Measurements from ENCODE around the gene ECE1.
A peak's percentile ranks its signal among the peaks of the same experiment; 100 is the strongest.

ECE1 gene

GRCh38 chr1:21289700-21290545 is at the start of gene ECE1:
Gene ECE1, minus strand, starts transcription at chr1:21290463. Its CDS starts 49 bp downstream, at chr1:21290414.
- DNase-seq: peak; percentile 54

- no peak for DNase-seq
Observed at GRCh38 chr1:21339356-21340229, 49.3 kb upstream of the ECE1 start.

GRCh38 chr1:21338573-21339355 is 48.5 kb upstream of the ECE1 start:
- no peak for DNase-seq

- no peak for DNase-seq
Observed at GRCh38 chr1:21337928-21338572, 47.8 kb upstream of the ECE1 start.

- DNase-seq: no peak
Observed at GRCh38 chr1:21337454-21337927, 47.2 kb upstream of the ECE1 start.

- no peak for DNase-seq
Observed at GRCh38 chr1:21337010-21337437, 46.8 kb upstream of the ECE1 start.

- DNase-seq: no peak
Observed at GRCh38 chr1:21335750-21336224, 45.5 kb upstream of the ECE1 start.

- no peak for DNase-seq
Observed at GRCh38 chr1:21335088-21335691, 44.9 kb upstream of the ECE1 start.

GRCh38 chr1:21334214-21335087 is 44.2 kb upstream of the ECE1 start:
- peak; percentile 92 for DNase-seq

GRCh38 chr1:21333824-21334213 is 43.6 kb upstream of the ECE1 start:
- no peak for DNase-seq

- no peak for DNase-seq
Observed at GRCh38 chr1:21332554-21333311, 42.5 kb upstream of the ECE1 start.

- DNase-seq: no peak
Observed at GRCh38 chr1:21331752-21332478, 41.7 kb upstream of the ECE1 start.

GRCh38 chr1:21330544-21330943 is 40.3 kb upstream of the ECE1 start:
- no peak for DNase-seq

- no peak for DNase-seq
Observed at GRCh38 chr1:21329209-21329844, 39.1 kb upstream of the ECE1 start.

GRCh38 chr1:21327566-21328323 is 37.5 kb upstream of the ECE1 start:
- DNase-seq: no peak

- DNase-seq: no peak
Observed at GRCh38 chr1:21326861-21327344, 36.6 kb upstream of the ECE1 start.

GRCh38 chr1:21325731-21326387 is 35.6 kb upstream of the ECE1 start:
- no peak for DNase-seq

All from activated CD4-positive, alpha-beta T cell treated with anti-CD3 and anti-CD28 coated beads, Interleukin-10, Interleukin-2, amounts not matched to agents 100 ng/mL and 50 ng/mL, durations not matched to agents 16 hours and 8 hours (primary cell).